SH-SY5Y (cell line): ENCODE results near the gene PLCH1.

ENCODE experiments used
- GATA2 ChIP-seq: IDR thresholded peaks from 2 replicates; pipeline ENCODE4 v1.6.1; 2011; ENCODE audit warnings: mild to moderate bottlenecking, low read depth, low read length
- GATA3 ChIP-seq: IDR thresholded peaks from 2 replicates; pipeline ENCODE4 v1.6.1; 2011; ENCODE audit warnings: low read depth, mild to moderate bottlenecking, low read length, moderate library complexity

- TF ChIP-seq GATA2 (no peak), GATA3 (no peak)
These were observed 357.3 kb downstream of the PLCH1 start for GRCh38 chr3:155387571-155387970.
